Choroid plexus epithelial cell (primary cell): Measurements from ENCODE around the gene DYNAP.

Experiments
- DNase-seq: peaks from one replicate; pipeline ENCODE4 v3.0.0-alpha.2; 2010; ENCODE audit warnings: low read depth
- H3K4me3 ChIP-seq: 2 replicates; pipeline ENCODE4 v1.5.1; 2011; ENCODE audit warnings: low read depth, mild to moderate bottlenecking, control low read depth, low read length, moderate library complexity
- CTCF ChIP-seq: conservative IDR thresholded peaks from 2 replicates; pipeline ENCODE4 v1.5.1; 2011; ENCODE audit warnings: low read depth, mild to moderate bottlenecking, control low read depth, inconsistent platforms, low read length, moderate library complexity

Gene DYNAP

GRCh38 chr18:54608028-54608642 is 17.1 kb downstream of the DYNAP start:
- peak; percentile 41 for DNase-seq
- no peak overlapping the region for H3K4me3 ChIP-seq
- no peak for TF ChIP-seq CTCF

GRCh38 chr18:54611816-54612215 is 20.8 kb downstream of the DYNAP start:
- DNase-seq = no peak
- no peak overlapping the region for H3K4me3 ChIP-seq
- no peak for TF ChIP-seq CTCF

GRCh38 chr18:54612237-54612636 is 21.2 kb downstream of the DYNAP start:
- H3K4me3 ChIP-seq = no peak overlapping the region
- no peak for TF ChIP-seq CTCF
- no peak for DNase-seq

GRCh38 chr18:54613174-54613573 is 22.1 kb downstream of the DYNAP start:
- H3K4me3 ChIP-seq = no peak overlapping the region
- TF ChIP-seq CTCF = no peak
- DNase-seq = no peak

- H3K4me3 ChIP-seq = no peak overlapping the region
- DNase-seq = no peak
- no peak for TF ChIP-seq CTCF
These were observed 25.3 kb downstream of the DYNAP start for GRCh38 chr18:54616220-54616848.

GRCh38 chr18:54622084-54622483 is 31.0 kb downstream of the DYNAP start:
- no peak for TF ChIP-seq CTCF
- peak; percentile 2 for DNase-seq
- no peak overlapping the region for H3K4me3 ChIP-seq

- DNase-seq = no peak
- TF ChIP-seq CTCF = no peak
- H3K4me3 ChIP-seq = no peak overlapping the region
These were observed 35.7 kb downstream of the DYNAP start for GRCh38 chr18:54626779-54627178.
